Memory B cell (primary cell): ENCODE data around the gene KIF26A.

Source experiments
- ATAC-seq: fragments of 150-1000 bp; cut with Tn5 transposase; 2 replicates; pipeline ENCODE4 v1.10.0; 2021; ENCODE audit warnings: low read depth, mild to moderate bottlenecking, moderate library complexity
- DNase-seq, 2 donors: peaks; one replicate each; pipeline ENCODE4 v3.0.0; 2022; ENCODE audit warnings: low spot score in 2 of 2
- H3K27ac Mint-ChIP-seq: one replicate; pipeline ENCODE4 v1.8.0; 2022; ENCODE audit warnings: mild to moderate bottlenecking, moderate library complexity, mixed read lengths
- H3K27me3 Mint-ChIP-seq: one replicate; pipeline ENCODE4 v1.8.0; 2022; ENCODE audit warnings: mixed read lengths
- H3K36me3 Mint-ChIP-seq: one replicate; pipeline ENCODE4 v1.8.0; 2022; ENCODE audit warnings: mild to moderate bottlenecking, mixed read lengths
- H3K4me1 Mint-ChIP-seq: one replicate; pipeline ENCODE4 v1.8.0; 2022; ENCODE audit warnings: mixed read lengths
- H3K4me3 Mint-ChIP-seq: one replicate; pipeline ENCODE4 v1.8.0; 2022; ENCODE audit warnings: mild to moderate bottlenecking, moderate library complexity, mixed read lengths
- H3K9me3 Mint-ChIP-seq: one replicate; pipeline ENCODE4 v1.8.0; 2022; ENCODE audit warnings: mixed read lengths

Gene KIF26A

GRCh38 chr14:104212206-104213095, 74.1 kb downstream of the KIF26A start:
- no peak overlapping the region for H3K27ac Mint-ChIP-seq
- ATAC-seq = no peak
- DNase-seq = no peak
- no peaks in the 10 kb centered on the region for H3K36me3 Mint-ChIP-seq
- peaks cover 15% of the 10 kb centered on the region for H3K27me3 Mint-ChIP-seq
- peaks cover 2% of the 10 kb centered on the region for H3K9me3 Mint-ChIP-seq
- no peaks in the 10 kb centered on the region for H3K4me1 Mint-ChIP-seq
- no peak overlapping the region for H3K4me3 Mint-ChIP-seq

- ATAC-seq (no peak), DNase-seq (no peak)
- no peak overlapping the region for H3K27ac Mint-ChIP-seq
- no peaks in the 10 kb centered on the region for H3K4me1 Mint-ChIP-seq
- no peaks in the 10 kb centered on the region for H3K36me3 Mint-ChIP-seq
- H3K4me3 Mint-ChIP-seq = no peak overlapping the region
- H3K9me3 Mint-ChIP-seq = peaks cover 2% of the 10 kb centered on the region
- peaks cover 15% of the 10 kb centered on the region for H3K27me3 Mint-ChIP-seq
Measured at GRCh38 chr14:104213301-104214034, 75.1 kb downstream of the KIF26A start.

DNA sequence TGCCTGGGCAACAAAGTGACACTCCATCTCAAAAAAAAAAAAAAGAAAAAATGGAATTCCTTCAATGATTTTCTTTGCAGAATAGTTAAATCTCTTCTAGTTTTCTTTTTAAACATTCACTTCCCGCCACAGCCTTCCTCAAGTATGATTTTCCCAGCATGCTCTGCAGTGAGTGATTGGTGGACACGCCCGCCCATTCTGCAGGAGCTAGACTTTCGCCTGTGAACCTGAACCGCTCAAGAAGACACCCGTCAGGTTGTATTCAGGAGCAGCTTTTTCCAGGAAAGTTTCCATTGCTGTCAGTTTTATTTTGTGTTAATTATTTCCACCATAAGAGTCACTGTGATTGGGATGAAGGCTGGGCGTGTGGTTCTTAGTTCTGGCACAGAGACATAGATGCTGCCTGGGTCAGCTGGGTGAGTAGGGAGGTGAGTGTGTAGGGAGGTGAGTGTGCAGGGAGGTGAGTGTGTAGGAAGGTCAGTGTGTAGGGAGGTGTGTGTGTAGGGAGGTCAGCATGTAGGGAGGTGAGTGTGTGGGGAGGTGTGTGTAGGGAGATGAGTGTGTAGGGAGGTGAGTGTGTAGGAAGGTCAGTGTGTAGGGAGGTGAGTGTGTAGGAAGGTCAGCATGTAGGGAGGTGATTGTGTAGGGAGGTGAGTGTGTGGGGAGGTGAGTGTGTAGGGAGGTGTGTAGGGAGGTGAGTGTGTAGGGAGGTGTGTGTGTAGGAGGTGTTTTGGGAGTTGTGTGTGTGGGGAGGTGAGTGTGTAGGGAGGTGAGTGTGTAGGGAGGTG, 76.2 kb downstream of the KIF26A start:
- H3K4me1 Mint-ChIP-seq = no peaks in the 10 kb centered on the region
- ATAC-seq = no peak
- H3K27me3 Mint-ChIP-seq = peaks cover 15% of the 10 kb centered on the region
- peaks cover 2% of the 10 kb centered on the region for H3K9me3 Mint-ChIP-seq
- no peak for DNase-seq
- H3K4me3 Mint-ChIP-seq = no peak overlapping the region
- H3K27ac Mint-ChIP-seq = no peak overlapping the region
- H3K36me3 Mint-ChIP-seq = no peaks in the 10 kb centered on the region

DNA sequence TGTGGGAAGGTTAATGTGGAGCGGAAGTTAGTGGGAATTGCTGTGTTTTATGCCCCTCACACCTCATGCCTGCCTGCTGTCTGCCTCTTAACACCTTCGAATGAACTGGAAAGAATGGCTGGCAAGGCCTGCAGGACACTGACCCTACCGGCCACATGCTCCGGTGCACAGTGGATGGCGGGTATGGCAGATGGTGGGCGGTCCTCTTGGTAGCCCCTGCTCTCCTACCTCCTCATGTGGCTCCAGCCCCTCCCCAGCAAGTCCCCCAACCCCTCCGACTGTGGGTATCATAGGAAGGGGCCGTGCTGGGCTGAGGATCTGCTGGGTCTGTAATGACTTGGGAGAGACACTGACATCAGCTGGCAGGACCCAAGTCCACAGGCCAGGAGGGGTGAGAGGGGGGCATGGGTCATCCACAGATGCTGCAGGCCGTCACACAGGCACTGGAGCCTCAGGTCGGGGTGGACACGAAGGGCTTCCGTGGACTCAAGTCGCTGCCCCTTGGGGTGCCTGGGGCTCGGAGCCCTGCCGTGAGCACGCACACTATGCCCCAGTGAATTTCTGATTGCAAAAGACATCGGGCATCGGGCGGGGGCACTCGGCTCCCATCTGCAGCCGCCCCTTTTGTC, 77.4 kb downstream of the KIF26A start:
- Mint-ChIP-seq H3K4me1 (no peaks in the 10 kb centered on the region), H3K27ac (no peak overlapping the region), H3K36me3 (no peaks in the 10 kb centered on the region), H3K4me3 (no peak overlapping the region), H3K27me3 (peaks cover 15% of the 10 kb centered on the region), H3K9me3 (peaks cover 2% of the 10 kb centered on the region)
- no peak for ATAC-seq
- DNase-seq = no peak

DNA sequence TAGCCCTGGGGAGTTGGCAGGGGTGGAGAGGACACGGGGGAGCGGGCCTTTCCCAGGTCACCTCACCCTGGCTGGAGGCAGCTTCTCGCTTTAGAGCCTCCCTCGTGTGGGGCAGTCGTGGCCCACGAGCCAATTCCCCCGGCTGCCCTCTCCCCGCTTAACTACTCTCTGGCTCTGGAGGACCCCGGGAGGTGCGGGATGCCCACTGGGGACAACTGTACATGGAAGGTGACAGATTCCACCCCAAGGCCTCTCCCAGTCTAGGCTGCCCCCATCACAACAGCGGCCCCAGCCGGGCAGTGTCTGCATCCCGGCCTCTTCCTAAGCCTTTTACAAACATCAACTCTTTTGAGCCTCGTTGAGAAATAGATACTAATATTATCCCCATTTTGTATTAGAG, 78.1 kb downstream of the KIF26A start:
- no peaks in the 10 kb centered on the region for H3K4me1 Mint-ChIP-seq
- DNase-seq = no peak
- no peak overlapping the region for H3K27ac Mint-ChIP-seq
- H3K27me3 Mint-ChIP-seq = peaks cover 15% of the 10 kb centered on the region
- no peak overlapping the region for H3K4me3 Mint-ChIP-seq
- peaks cover 2% of the 10 kb centered on the region for H3K9me3 Mint-ChIP-seq
- ATAC-seq = no peak
- H3K36me3 Mint-ChIP-seq = no peaks in the 10 kb centered on the region

- no peak for DNase-seq
- Mint-ChIP-seq H3K4me1 (no peaks in the 10 kb centered on the region), H3K27ac (no peak overlapping the region), H3K36me3 (no peaks in the 10 kb centered on the region), H3K27me3 (peaks cover 11% of the 10 kb centered on the region), H3K4me3 (no peak overlapping the region), H3K9me3 (peaks cover 2% of the 10 kb centered on the region)
- no peak for ATAC-seq
Measured at GRCh38 chr14:104217486-104218360, 79.3 kb downstream of the KIF26A start.

GRCh38 chr14:104218361-104219180, 80.2 kb downstream of the KIF26A start:
- H3K27ac Mint-ChIP-seq = no peak overlapping the region
- H3K9me3 Mint-ChIP-seq = peaks cover 2% of the 10 kb centered on the region
- DNase-seq (no peak), ATAC-seq (no peak)
- H3K36me3 Mint-ChIP-seq = no peaks in the 10 kb centered on the region
- peaks cover 11% of the 10 kb centered on the region for H3K27me3 Mint-ChIP-seq
- no peaks in the 10 kb centered on the region for H3K4me1 Mint-ChIP-seq
- no peak overlapping the region for H3K4me3 Mint-ChIP-seq

DNA sequence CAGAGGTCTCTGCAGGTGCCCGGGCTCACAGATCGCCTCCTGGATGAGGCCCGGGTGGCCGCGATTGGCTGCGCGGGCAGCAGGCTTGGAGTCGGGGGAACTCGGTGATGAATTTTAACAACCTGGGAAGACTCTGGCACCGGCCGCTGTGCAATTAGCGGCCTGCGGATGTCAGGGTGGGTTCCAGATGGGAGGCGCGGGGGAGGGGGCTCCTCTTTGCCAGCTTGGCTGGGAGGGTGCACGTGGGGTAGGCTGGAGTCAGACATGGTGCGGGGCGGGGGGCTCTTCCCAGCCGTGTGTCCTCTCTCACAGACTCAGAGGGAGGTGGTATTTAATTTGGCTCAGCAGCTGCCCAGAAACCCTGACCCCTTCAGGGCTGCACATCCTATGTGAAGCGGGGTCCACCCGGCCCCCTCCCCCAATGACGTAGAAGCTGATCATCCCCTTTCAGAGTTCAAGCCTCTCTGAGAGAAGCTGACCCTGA, 81.4 kb downstream of the KIF26A start:
- Mint-ChIP-seq H3K36me3 (no peaks in the 10 kb centered on the region), H3K9me3 (peaks cover 2% of the 10 kb centered on the region), H3K4me3 (no peak overlapping the region), H3K4me1 (peaks cover under 1% of the 10 kb centered on the region), H3K27ac (no peak overlapping the region), H3K27me3 (peaks cover 8% of the 10 kb centered on the region)
- DNase-seq (no peak), ATAC-seq (no peak)

DNA sequence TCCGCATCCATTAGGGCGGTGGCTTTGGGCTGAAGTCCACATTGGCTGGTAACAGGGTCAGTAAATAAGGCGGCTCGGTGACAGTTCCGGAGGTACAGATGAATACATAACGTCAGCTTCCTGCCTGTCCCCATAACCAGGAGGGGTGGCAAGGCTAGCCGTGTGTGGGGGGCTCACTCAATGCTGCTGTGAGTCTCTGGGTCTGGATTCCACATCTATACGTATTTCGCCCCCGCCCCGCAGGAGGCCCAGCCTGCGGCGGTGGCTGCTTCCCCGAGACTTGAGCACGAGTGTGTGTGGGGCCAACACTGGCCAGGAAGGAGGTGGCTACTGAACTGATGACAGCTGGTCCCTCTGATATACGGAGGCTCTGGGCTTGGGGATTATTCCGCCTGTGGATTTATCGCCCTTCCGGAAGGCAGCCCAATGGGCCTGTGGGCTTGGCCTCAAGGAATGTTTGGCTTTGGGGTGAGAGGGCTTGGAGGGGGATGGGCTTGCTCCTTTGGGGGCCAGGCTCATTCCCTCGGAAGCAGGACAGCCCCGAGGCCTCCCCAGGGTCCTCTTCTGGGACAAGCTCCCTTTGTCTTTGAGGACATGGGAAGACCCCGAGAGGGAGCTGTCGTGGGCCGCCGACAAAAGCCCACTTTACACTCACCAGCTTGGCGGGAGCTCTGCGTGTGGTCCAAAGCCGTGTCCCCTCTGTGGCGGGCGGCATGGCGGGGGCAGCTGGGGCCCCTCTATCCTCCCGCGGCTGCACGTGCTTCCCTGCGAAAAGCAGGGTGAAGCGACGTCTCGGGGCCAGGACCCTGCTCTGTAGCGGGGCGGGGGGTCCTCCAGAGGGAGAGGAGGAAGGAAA, 82.1 kb downstream of the KIF26A start:
- no peak for ATAC-seq
- peaks cover 5% of the 10 kb centered on the region for H3K27me3 Mint-ChIP-seq
- no peak overlapping the region for H3K27ac Mint-ChIP-seq
- DNase-seq = no peak
- H3K4me3 Mint-ChIP-seq = no peak overlapping the region
- no peaks in the 10 kb centered on the region for H3K36me3 Mint-ChIP-seq
- H3K9me3 Mint-ChIP-seq = peaks cover under 1% of the 10 kb centered on the region
- peaks cover 3% of the 10 kb centered on the region for H3K4me1 Mint-ChIP-seq

DNA sequence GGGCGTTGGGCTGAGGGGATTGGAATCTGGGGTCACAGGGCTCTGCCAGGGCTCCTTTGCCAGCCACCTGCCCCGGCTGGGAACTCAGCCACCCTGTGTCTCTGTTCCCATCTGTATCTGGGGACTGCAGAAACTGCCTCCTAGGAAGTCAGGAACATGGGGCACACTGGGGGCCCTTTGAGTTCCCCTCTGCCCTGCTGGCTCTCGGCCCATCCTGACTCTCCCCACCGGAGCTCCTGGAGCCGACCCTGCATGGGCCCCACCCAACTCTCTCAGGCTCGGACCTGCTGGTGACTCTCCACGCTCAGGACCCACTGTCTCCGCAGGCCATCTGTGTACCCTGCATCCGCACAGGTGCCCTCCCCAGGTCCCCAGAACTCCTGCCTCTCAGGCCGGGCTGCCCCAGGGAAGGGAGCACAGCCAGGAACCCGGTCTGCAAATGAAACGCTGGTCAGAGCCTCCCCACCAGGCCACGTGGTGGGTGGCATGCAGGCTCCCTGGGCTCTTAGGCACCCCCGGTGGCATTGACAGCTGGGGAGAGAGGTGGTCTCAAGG, 82.8 kb downstream of the KIF26A start:
- DNase-seq = no peak
- Mint-ChIP-seq H3K36me3 (no peaks in the 10 kb centered on the region), H3K27me3 (peaks cover 4% of the 10 kb centered on the region), H3K9me3 (no peaks in the 10 kb centered on the region), H3K4me3 (no peak overlapping the region), H3K27ac (no peak overlapping the region), H3K4me1 (peaks cover 3% of the 10 kb centered on the region)
- ATAC-seq = no peak

DNA sequence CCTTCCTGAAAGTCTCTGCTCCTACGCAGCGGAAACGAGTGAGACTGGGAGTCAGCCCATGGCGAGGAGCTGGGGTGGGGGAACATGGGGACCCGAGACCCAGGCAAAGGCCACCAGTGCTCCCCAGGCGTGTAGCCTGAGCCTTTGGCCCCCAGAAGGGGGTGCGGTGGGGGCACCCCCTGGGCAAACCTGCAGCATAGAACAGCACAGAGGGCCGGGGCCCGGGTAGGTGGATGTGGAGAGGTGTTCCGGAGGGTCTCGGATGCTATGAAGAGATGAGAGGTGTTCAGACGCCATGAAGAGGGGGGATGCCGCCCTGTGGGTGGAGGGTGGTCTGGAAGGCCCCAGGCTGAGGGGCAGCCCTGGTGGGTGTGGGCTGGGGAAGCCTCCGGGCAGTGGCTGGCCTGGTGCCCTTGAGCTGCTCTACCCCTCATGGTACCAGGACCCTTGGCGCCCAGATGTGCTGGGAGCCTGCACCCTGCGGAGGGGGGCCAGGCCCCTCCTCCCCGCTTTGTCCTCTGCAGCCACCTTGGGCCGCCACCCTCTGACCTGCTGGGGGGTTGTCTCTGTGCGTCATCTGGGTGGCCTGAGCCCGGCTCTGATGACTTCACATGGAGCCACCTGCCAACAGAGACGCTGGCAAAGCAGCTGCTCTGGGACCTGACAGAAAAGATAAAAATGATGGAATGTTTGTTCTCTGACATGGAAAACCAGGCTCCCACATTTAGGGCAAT, 83.4 kb downstream of the KIF26A start:
- ATAC-seq (no peak), DNase-seq (no peak)
- no peak overlapping the region for H3K4me3 Mint-ChIP-seq
- peaks cover 4% of the 10 kb centered on the region for H3K27me3 Mint-ChIP-seq
- H3K4me1 Mint-ChIP-seq = peaks cover 3% of the 10 kb centered on the region
- no peak overlapping the region for H3K27ac Mint-ChIP-seq
- no peaks in the 10 kb centered on the region for H3K36me3 Mint-ChIP-seq
- no peaks in the 10 kb centered on the region for H3K9me3 Mint-ChIP-seq
